Measurements from ENCODE around the gene KNOP1. TPM values are rescaled to one million over a fixed set of nuclear protein-coding genes. Genes with fewer than 3 reads are reported as not detected.

Gene KNOP1
- total RNA-seq, 2 experiments from 2014 or later, result 19.7 to 33.2 TPM

- Histone ChIP-seq H4K20me1 (ENCODE audit: insufficient read depth, low read length) (0 out of 2 replicates have a peak, but pooled peaks cover 6% of the 10 kb centered on the region), H3K36me3 (ENCODE audit: insufficient read depth, low read length) (peaks cover 94% of the 10 kb centered on the region), H3K9me2 (ENCODE audit: insufficient read depth, low read length) (no peaks in the 10 kb centered on the region), H3K4me2 (ENCODE audit: low read length) (no peak overlapping the region), H3K27ac (ENCODE audit: low read depth, low read length, poor library complexity, severe bottlenecking) (no peak overlapping the region), H2AFZ (ENCODE audit: low read length) (no peak overlapping the region), H3K4me1 (ENCODE audit: insufficient read depth, low read length, poor library complexity, severe bottlenecking) (no peaks in the 10 kb centered on the region), H3K9me3 (ENCODE audit: low read length) (no peaks in the 10 kb centered on the region), H3K79me2 (ENCODE audit: insufficient read depth, low read depth, low read length) (no peaks in the 10 kb centered on the region), H3K4me3 (ENCODE audit: low read depth, low read length, poor library complexity, severe bottlenecking) (no peak overlapping the region)
- intact Hi-C loops (cut with micrococcal nuclease; ENCODE audit: unreplicated experiment), result no loop called here
- TF ChIP-seq CTCF (conservative IDR thresholded peaks at IDR 0.05; ENCODE audit: low read length) (no peak), EZH2phosphoT487 (IDR thresholded peaks at IDR 0.05; ENCODE audit: borderline replicate concordance, low read depth, low read length) (no peak)
- ChIA-PET CTCF (ENCODE audit: unreplicated experiment) (no interaction called here), POLR2A (interaction anchor here (0.7 kb wide), 1 partner anchor 403 kb away, joined by 3 read pairs; no protein-coding TSS in a partner anchor)
- DNase-seq (ENCODE audit: low spot score), result no peak
- BruUV-seq (replicated peaks), result no TSS peak
These were observed 13.5 kb downstream of the KNOP1 start for GRCh38 chr16:19704321-19705145.

- no peak for DNase-seq (ENCODE audit: low spot score)
- Histone ChIP-seq H2AFZ (ENCODE audit: low read length) (no peak overlapping the region), H3K4me1 (ENCODE audit: insufficient read depth, low read length, poor library complexity, severe bottlenecking) (no peaks in the 10 kb centered on the region), H4K20me1 (ENCODE audit: insufficient read depth, low read length) (0 out of 2 replicates have a peak, but pooled peaks cover 6% of the 10 kb centered on the region), H3K27ac (ENCODE audit: low read depth, low read length, poor library complexity, severe bottlenecking) (no peak overlapping the region), H3K79me2 (ENCODE audit: insufficient read depth, low read depth, low read length) (no peaks in the 10 kb centered on the region), H3K4me3 (ENCODE audit: low read depth, low read length, poor library complexity, severe bottlenecking) (no peak overlapping the region), H3K9me3 (ENCODE audit: low read length) (no peaks in the 10 kb centered on the region), H3K36me3 (ENCODE audit: insufficient read depth, low read length) (peaks cover 95% of the 10 kb centered on the region), H3K9me2 (ENCODE audit: insufficient read depth, low read length) (no peaks in the 10 kb centered on the region), H3K4me2 (ENCODE audit: low read length) (no peak overlapping the region)
- no peak for TF ChIP-seq EZH2phosphoT487 (IDR thresholded peaks at IDR 0.05; ENCODE audit: borderline replicate concordance, low read depth, low read length)
- TF ChIP-seq CTCF (conservative IDR thresholded peaks at IDR 0.05; ENCODE audit: low read length), result no peak
- intact Hi-C loops (cut with micrococcal nuclease; ENCODE audit: unreplicated experiment), result no loop called here
- POLR2A ChIA-PET, result interaction anchor here (0.7 to 1.2 kb wide), 3 partner anchors 10 to 402 kb away, joined by 3 read pairs; no protein-coding TSS in a partner anchor
- CTCF ChIA-PET (ENCODE audit: unreplicated experiment), result no interaction called here
- TSS peak; percentile 40 for BruUV-seq (replicated peaks)
These were observed 14.7 kb downstream of the KNOP1 start for GRCh38 chr16:19703172-19703889.

Measured in OCI-LY7 (cell line).